Adrenal gland (tissue), 5 donors: ENCODE data around the gene TSPAN5.

Experiments used
- CTCF ChIP-seq, 6 experiments: fragments of 450-650 bp in 4 of 6; fragments of 200-600 bp in 2 of 6; sonication (generic) in 1 of 6; IDR thresholded peaks; 1 replicate in 5 of 6; 2 replicates in 1 of 6; pipeline versions ENCODE4 v1.5.1 to v1.8.0; 2016 to 2021; ENCODE audit warnings: antibody characterized with exemption in 6 of 6, mild to moderate bottlenecking in 2 of 6, moderate library complexity in 1 of 6
- POLR2A ChIP-seq, 2 donors: fragments of 450-650 bp; IDR thresholded peaks; one replicate each; pipeline ENCODE4 v1.6.1; 2017; ENCODE audit warnings: antibody characterized with exemption in 2 of 2, mild to moderate bottlenecking in 2 of 2, moderate library complexity in 1 of 2
- donor health status: DM: no; HTN: no; CAD: no.

- TF ChIP-seq CTCF (IDR thresholded peaks at IDR 0.05) (no peak), POLR2A (IDR thresholded peaks at IDR 0.05) (no peak)
Observed at GRCh38 chr4:98606894-98607293, 51.5 kb downstream of the TSPAN5 start.
